Left lung (tissue), 10 donors: ENCODE results near the gene LIMA1. TPM values are rescaled to one million over a fixed set of nuclear protein-coding genes. Genes with fewer than 3 reads are reported as not detected.

Source experiments
- ATAC-seq: fragments of 200-7000 bp; cut with Tn5 transposase; one replicate; pipeline ENCODE4 v1.9.1; 2020; ENCODE audit warnings: moderate library complexity
- DNase-seq, 4 donors: peaks; one replicate each; pipeline ENCODE4 v3.0.0-alpha.2; 2013 to 2020
- H3K27ac ChIP-seq, 2 donors: fragments of 200-600 bp; sonication (generic) in 1 of 2; one replicate each; pipeline versions ENCODE4 v1.5.0 to v1.8.0; 2020 to 2021
- H3K27me3 ChIP-seq, 2 donors: fragments of 200-600 bp; sonication (generic) in 1 of 2; one replicate each; pipeline versions ENCODE4 v1.5.0 to v1.8.0; 2020 to 2021
- H3K36me3 ChIP-seq, 2 donors: fragments of 200-600 bp; sonication (generic) in 1 of 2; one replicate each; pipeline versions ENCODE4 v1.5.0 to v1.8.0; 2020 to 2021
- H3K4me1 ChIP-seq, 2 donors: fragments of 200-600 bp; one replicate each; pipeline ENCODE4 v1.8.0; 2021
- H3K4me3 ChIP-seq, 2 donors: fragments of 200-600 bp; sonication (generic) in 1 of 2; one replicate each; pipeline versions ENCODE4 v1.5.0 to v1.8.0; 2020 to 2021; ENCODE audit warnings: mild to moderate bottlenecking in 1 of 2
- H3K9me3 ChIP-seq, 2 donors: fragments of 200-600 bp; sonication (generic) in 1 of 2; one replicate each; pipeline versions ENCODE4 v1.5.0 to v1.8.0; 2020 to 2021
- CTCF ChIP-seq, 2 donors: fragments of 200-600 bp; sonication (generic) in 1 of 2; IDR thresholded peaks; one replicate each; pipeline versions ENCODE4 v1.5.0 to v1.8.0; 2021; ENCODE audit warnings: antibody characterized with exemption in 2 of 2
- intact Hi-C, 2 donors: fragments of 100-400 bp; cut with DNase I; formaldehyde crosslinking; loops; one replicate each; pipeline versions ENCODE4 v1.11.2 to v1.14.2; 2022
- polyA plus RNA-seq, 6 donors: library from polyadenylated mRNA; unstranded; fragments of 120-200 nt; gene quantifications; one replicate each; pipeline ENCODE4 v1.2.1, GENCODE V29; 2013; ENCODE audit not compliant: insufficient read length in 6 of 6
- total RNA-seq, 2 donors: library from RNA; stranded (reverse); fragmentation: NEBNext Ultra II Directional; extraction: Animal tissue kit (Norgen Biotek cat#: 25700); gene quantifications; one replicate each; pipeline ENCODE4 v1.2.1, GENCODE V29; 2021
- donor health status: DM: no; HTN: yes; CAD: no.
- donor health status: DM: no; HTN: no; CAD: no.

The LIMA1 gene
- total and polyA plus RNA-seq, 8 donors, result 71.9 to 91.0 (median 81.9) TPM

DNA sequence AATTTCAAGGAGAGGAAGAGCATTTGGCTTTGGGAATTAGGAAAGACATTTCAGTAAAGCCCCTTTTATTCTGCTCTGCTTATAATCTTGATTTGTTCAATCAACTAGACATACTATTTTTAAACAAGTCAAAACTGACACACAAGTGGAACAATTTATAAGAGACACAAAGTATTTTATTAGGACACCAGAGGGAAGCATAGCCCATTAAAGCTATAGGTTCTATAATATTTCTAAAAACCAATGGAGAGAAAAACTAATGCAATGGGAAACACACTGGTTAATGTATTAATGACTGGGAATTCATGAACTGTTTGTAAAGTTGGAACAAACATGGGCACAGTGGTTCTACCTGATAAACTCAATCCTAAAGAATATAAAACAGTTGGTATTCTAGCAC, 100.9 kb downstream of the LIMA1 start:
- no peak for ATAC-seq
- Histone ChIP-seq H3K4me3 (no peak overlapping the region), H3K36me3 (peaks cover 0 to 46% of the 10 kb centered on the region in 2 donors), H3K27me3 (no peaks in the 10 kb centered on the region), H3K9me3 (no peaks in the 10 kb centered on the region), H3K4me1 (peaks cover 3 to 10% of the 10 kb centered on the region in 2 donors), H3K27ac (no peak overlapping the region)
- TF ChIP-seq CTCF (IDR thresholded peaks at IDR 0.05), result no peak
- intact Hi-C loops, result no loop called here
- DNase-seq, result no peak

DNA sequence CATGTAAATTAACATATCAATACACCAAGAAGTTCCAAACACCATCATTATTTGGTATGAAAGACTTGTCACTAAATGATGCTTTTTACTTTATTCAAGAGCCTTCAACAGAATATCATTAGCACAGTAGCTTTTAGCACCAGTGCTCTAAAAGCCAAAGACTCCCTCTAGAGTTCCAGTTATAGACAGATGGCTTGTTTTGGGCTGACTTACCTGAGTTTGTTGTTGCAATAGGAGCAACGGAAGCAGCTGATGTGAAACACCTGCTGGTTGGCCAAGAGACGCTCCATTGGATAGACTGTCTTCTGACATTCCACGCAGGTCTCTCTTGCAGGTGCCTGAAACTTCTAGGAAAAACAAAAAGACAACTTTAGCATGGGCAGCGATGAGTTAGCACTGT, 101.6 kb downstream of the LIMA1 start:
- DNase-seq, result no peak
- H3K36me3 ChIP-seq, result peaks cover 4 to 54% of the 10 kb centered on the region in 2 donors
- H3K4me3 ChIP-seq, result no peak overlapping the region
- no peaks in the 10 kb centered on the region for H3K9me3 ChIP-seq
- ATAC-seq, result no peak
- no peak overlapping the region for H3K27ac ChIP-seq
- H3K27me3 ChIP-seq, result no peaks in the 10 kb centered on the region
- no peak for TF ChIP-seq CTCF (IDR thresholded peaks at IDR 0.05)
- H3K4me1 ChIP-seq, result peaks cover 0 to 6% of the 10 kb centered on the region in 2 donors
- intact Hi-C loops, result no loop called here

DNA sequence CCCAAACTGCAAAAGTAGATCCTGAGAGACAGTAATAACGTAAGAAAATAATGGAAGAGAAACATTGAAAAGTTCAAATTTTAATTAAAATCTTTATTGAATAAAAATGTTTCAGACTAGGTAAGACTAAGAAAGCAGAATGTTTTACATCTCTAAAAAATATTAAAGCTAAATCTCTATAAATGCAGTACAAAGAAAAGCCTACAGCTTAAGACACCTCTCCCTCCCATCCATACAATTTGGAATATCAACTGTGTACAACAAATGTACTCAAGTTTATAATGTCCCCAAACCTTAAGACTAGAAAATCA, 107.6 kb downstream of the LIMA1 start:
- Histone ChIP-seq H3K36me3 (peaks cover 6 to 48% of the 10 kb centered on the region in 2 donors), H3K27ac (no peak overlapping the region), H3K9me3 (no peaks in the 10 kb centered on the region), H3K4me1 (no peaks in the 10 kb centered on the region), H3K27me3 (no peaks in the 10 kb centered on the region), H3K4me3 (no peak overlapping the region)
- DNase-seq (no peak), ATAC-seq (no peak)
- intact Hi-C loops, result no loop called here
- no peak for TF ChIP-seq CTCF (IDR thresholded peaks at IDR 0.05)

DNA sequence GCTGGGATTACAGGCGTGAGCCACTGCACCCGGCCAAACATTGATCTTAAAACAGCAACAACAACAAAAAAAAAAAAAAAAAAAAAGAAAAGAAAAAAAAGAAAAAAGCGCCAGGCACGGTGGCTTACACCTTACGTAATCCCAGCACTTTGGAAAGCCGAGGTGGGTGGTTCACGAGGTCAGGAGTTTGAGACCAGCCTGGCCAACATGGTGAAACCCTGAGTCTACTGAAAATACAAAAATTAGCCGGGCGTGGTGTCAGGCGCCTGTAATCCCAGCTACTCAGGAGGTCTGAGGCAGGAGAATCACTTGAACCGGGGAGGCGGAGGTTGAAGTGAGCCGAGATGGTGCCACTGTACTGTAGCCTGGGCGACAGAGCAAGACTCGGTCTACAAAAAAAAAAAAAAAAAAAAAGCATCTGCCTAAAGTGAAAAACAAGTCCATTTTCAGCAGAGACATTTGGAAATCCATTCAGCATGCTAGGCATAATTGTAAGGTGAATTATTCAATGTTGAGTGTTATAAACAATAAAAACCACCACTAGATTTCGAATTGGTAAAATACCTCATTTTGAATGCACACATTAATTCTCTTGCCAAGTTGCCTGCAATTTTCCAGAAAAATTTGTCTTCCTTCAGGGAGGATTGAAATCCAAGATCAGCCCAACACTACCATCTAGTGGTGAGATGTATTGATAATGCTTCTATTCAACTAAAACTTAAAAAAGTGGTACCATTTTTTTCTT, 108.2 kb downstream of the LIMA1 start:
- Histone ChIP-seq H3K36me3 (peaks cover 6 to 43% of the 10 kb centered on the region in 2 donors), H3K27ac (no peak overlapping the region), H3K4me1 (no peaks in the 10 kb centered on the region), H3K4me3 (no peak overlapping the region), H3K9me3 (no peaks in the 10 kb centered on the region), H3K27me3 (no peaks in the 10 kb centered on the region)
- DNase-seq, result peak in 2 of 4 donors; percentile 71 to 82
- intact Hi-C loops, result no loop called here
- ATAC-seq, result peak; percentile 79
- peak; percentile 61 to 70 for TF ChIP-seq CTCF (IDR thresholded peaks at IDR 0.05)

- H3K36me3 ChIP-seq, result no peaks in the 10 kb centered on the region
- H3K27me3 ChIP-seq, result no peaks in the 10 kb centered on the region
- H3K27ac ChIP-seq, result peak within 1 kb of the TSS; percentile 86 to 88
- peak; percentile 99 for ATAC-seq
- intact Hi-C loops, result no loop called here
- no peaks in the 10 kb centered on the region for H3K9me3 ChIP-seq
- H3K4me1 ChIP-seq, result peaks cover 0 to 19% of the 10 kb centered on the region in 2 donors
- DNase-seq, result peak; percentile 97 to 100 (median 100)
- peak in 1 of 2 donors; percentile 69 for TF ChIP-seq CTCF (IDR thresholded peaks at IDR 0.05)
- peak within 1 kb of the TSS; percentile 79 to 98 for H3K4me3 ChIP-seq
Observed at GRCh38 chr12:50167049-50167828, 116.1 kb downstream of the LIMA1 start, which contains the start of gene CERS5. Gene CERS5 (minus strand): TSS chr12:50167369. CDS start chr12:50167297, 72 bp downstream.
